ENCODE results near the gene SPSB1.

GRCh38 chr1:9306006-9306405 lies 13.3 kb downstream of the SPSB1 start:
- TF ChIP-seq CTCF (IDR thresholded peaks at IDR 0.05) (no peak), POLR2A (IDR thresholded peaks at IDR 0.05) (no peak)

Data from Peyer's patch (tissue), 4 donors.